ENCODE results near the gene SLC22A5. TPM values are rescaled to one million over a fixed set of nuclear protein-coding genes. Genes with fewer than 3 reads are reported as not detected.
A peak's percentile ranks its signal among the peaks of the same experiment; 100 is the strongest.

The SLC22A5 gene
- total RNA-seq, 1 experiment from 2014 or later, result 20.2 TPM

DNA sequence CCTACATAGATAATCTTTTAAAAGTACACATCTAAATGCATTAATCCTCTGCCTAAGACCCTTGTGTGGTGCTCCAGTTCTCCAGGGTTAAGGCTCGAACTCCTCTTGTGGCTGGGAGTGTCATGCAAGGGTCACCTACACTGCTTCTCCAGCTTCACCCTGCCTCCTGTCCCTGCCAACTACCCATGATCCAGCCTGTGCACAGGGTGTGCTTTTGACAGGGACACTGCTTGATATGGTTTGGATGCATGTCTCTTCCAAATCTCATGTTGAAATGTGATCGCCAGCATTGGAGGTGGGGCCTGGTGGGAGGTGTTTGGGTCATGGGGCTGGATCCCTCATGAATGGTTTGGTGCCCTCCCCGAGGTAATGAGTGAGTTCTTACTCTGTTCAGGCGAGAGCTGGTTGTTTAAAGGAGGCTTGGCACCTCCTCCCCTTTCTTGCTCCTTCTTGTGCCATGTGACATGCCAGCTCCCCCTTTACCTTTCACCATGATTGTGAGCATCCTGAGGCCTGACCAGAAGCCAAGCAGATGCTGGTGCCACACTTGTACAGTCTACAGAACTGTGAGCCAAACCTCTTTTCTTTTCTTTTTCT is 48.5 kb downstream of the SLC22A5 start:
- no peaks in the 10 kb centered on the region for H3K27me3 ChIP-seq (replicated peaks; ENCODE audit: control insufficient read depth, insufficient read depth, low read length)
- no peak overlapping the region for H3K4me3 Mint-ChIP-seq (ENCODE audit: unreplicated experiment)
- H3K4me1 Mint-ChIP-seq (ENCODE audit: low read depth, unreplicated experiment), result peaks cover 17% of the 10 kb centered on the region
- H3K9me3 ChIP-seq, result no peaks in the 10 kb centered on the region
- ChIA-PET POLR2A (no interaction called here), CTCF (interaction anchor here (1.1 kb wide), 1 partner anchor 83 kb away, joined by 3 read pairs; no protein-coding TSS in a partner anchor)
- TF ChIP-seq CTCF (IDR thresholded peaks at IDR 0.05; ENCODE audit: insufficient read depth in 1 of 2, low read depth in 1 of 2, low read length in 1 of 2, severe bottlenecking in 1 of 2, unreplicated experiment in 1 of 2), result no peak
- peaks cover 25% of the 10 kb centered on the region for H3K4me1 ChIP-seq
- no peak overlapping the region for H3K27ac Mint-ChIP-seq (ENCODE audit: unreplicated experiment)
- no peaks in the 10 kb centered on the region for H3K9me3 Mint-ChIP-seq (ENCODE audit: unreplicated experiment)
- intact Hi-C loops (cut with micrococcal nuclease; ENCODE audit: unreplicated experiment), result no loop called here
- H3K27me3 Mint-ChIP-seq (ENCODE audit: insufficient read depth, unreplicated experiment), result no peaks in the 10 kb centered on the region
- no peak overlapping the region for H3K4me3 ChIP-seq (ENCODE audit: low read depth, low read length)
- H3K36me3 ChIP-seq (ENCODE audit: control insufficient read depth, insufficient read depth, low read length), result no peaks in the 10 kb centered on the region
- no TSS peak for BruUV-seq (replicated peaks)
- H3K36me3 Mint-ChIP-seq (ENCODE audit: insufficient read depth, unreplicated experiment), result peaks cover 6% of the 10 kb centered on the region
- no peak for DNase-seq

DNA sequence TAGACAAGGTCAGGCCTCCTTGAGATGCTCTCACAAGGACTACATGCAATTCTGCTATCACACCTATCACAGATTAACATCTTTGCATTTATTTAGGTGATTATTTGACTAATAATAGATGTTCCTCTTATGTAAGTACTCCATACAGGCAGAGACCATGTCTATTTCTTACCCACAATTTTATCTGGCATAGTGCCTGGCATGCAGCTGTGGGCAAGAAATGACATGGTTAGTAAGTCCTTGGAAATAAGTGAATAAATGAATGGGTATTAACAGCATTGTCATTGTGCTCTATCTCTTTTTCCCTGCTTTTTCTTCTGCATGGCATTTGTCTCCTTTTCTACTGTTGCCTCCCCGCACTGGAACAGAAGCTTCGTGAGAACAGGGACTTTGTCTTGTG is 49.4 kb downstream of the SLC22A5 start:
- DNase-seq, result no peak
- Mint-ChIP-seq H3K4me1 (ENCODE audit: low read depth, unreplicated experiment) (peaks cover 25% of the 10 kb centered on the region), H3K27me3 (ENCODE audit: insufficient read depth, unreplicated experiment) (no peaks in the 10 kb centered on the region), H3K36me3 (ENCODE audit: insufficient read depth, unreplicated experiment) (peaks cover 6% of the 10 kb centered on the region), H3K9me3 (ENCODE audit: unreplicated experiment) (no peaks in the 10 kb centered on the region), H3K27ac (ENCODE audit: unreplicated experiment) (no peak overlapping the region), H3K4me3 (ENCODE audit: unreplicated experiment) (no peak overlapping the region)
- BruUV-seq (replicated peaks), result no TSS peak
- H3K9me3 ChIP-seq, result no peaks in the 10 kb centered on the region
- intact Hi-C loops (cut with micrococcal nuclease; ENCODE audit: unreplicated experiment), result loop anchor here (1.0 kb wide), 3 partner anchors 51 to 82 kb away; no protein-coding TSS in a partner anchor
- H3K4me1 ChIP-seq, result peaks cover 33% of the 10 kb centered on the region
- no peak overlapping the region for H3K4me3 ChIP-seq (ENCODE audit: low read depth, low read length)
- no peaks in the 10 kb centered on the region for H3K27me3 ChIP-seq (replicated peaks; ENCODE audit: control insufficient read depth, insufficient read depth, low read length)
- ChIA-PET POLR2A (no interaction called here), CTCF (no interaction called here)
- TF ChIP-seq CTCF (IDR thresholded peaks at IDR 0.05; ENCODE audit: insufficient read depth in 1 of 2, low read depth in 1 of 2, low read length in 1 of 2, severe bottlenecking in 1 of 2, unreplicated experiment in 1 of 2), result no peak
- no peaks in the 10 kb centered on the region for H3K36me3 ChIP-seq (ENCODE audit: control insufficient read depth, insufficient read depth, low read length)

- peak; percentile 76 to 85 for TF ChIP-seq CTCF (IDR thresholded peaks at IDR 0.05; ENCODE audit: insufficient read depth in 1 of 2, low read depth in 1 of 2, low read length in 1 of 2, severe bottlenecking in 1 of 2, unreplicated experiment in 1 of 2)
- Histone ChIP-seq H3K9me3 (no peaks in the 10 kb centered on the region), H3K27me3 (replicated peaks; ENCODE audit: control insufficient read depth, insufficient read depth, low read length) (no peaks in the 10 kb centered on the region), H3K36me3 (ENCODE audit: control insufficient read depth, insufficient read depth, low read length) (no peaks in the 10 kb centered on the region), H3K4me3 (ENCODE audit: low read depth, low read length) (no peak overlapping the region), H3K4me1 (peaks cover 25% of the 10 kb centered on the region)
- no TSS peak for BruUV-seq (replicated peaks)
- H3K36me3 Mint-ChIP-seq (ENCODE audit: insufficient read depth, unreplicated experiment), result peaks cover 6% of the 10 kb centered on the region
- peak overlapping the region; percentile 15 for H3K27ac Mint-ChIP-seq (ENCODE audit: unreplicated experiment)
- ChIA-PET POLR2A (interaction anchor here (1.1 kb wide), 1 partner anchor 71 kb away, joined by 3 read pairs; the partner anchor contains the start of gene IRF1), CTCF (interaction anchor here (0.9 to 1.0 kb wide), 2 partner anchors 50 to 81 kb away, joined by 4 read pairs; no protein-coding TSS in a partner anchor)
- H3K9me3 Mint-ChIP-seq (ENCODE audit: unreplicated experiment), result no peaks in the 10 kb centered on the region
- no peaks in the 10 kb centered on the region for H3K27me3 Mint-ChIP-seq (ENCODE audit: insufficient read depth, unreplicated experiment)
- intact Hi-C loops (cut with micrococcal nuclease; ENCODE audit: unreplicated experiment), result loop anchor here (1.0 kb wide), 3 partner anchors 51 to 82 kb away; no protein-coding TSS in a partner anchor
- H3K4me3 Mint-ChIP-seq (ENCODE audit: unreplicated experiment), result no peak overlapping the region
- H3K4me1 Mint-ChIP-seq (ENCODE audit: low read depth, unreplicated experiment), result peaks cover 17% of the 10 kb centered on the region
- DNase-seq, result peak; percentile 80 to 84
Observed at GRCh38 chr5:132419502-132420468, 50.3 kb downstream of the SLC22A5 start.
